Nephron progenitor cell (in vitro differentiated cells): ENCODE data around the gene ABCF3.

Experiments
- DNase-seq: peaks from one replicate; pipeline ENCODE4 v3.0.0; 2021
- H3K27ac Mint-ChIP-seq: 2 replicates; pipeline ENCODE4 v1.8.0; 2021; ENCODE audit warnings: mild to moderate bottlenecking, moderate library complexity, mixed read lengths
- H3K27me3 Mint-ChIP-seq: 2 replicates; pipeline ENCODE4 v1.8.0; 2021; ENCODE audit warnings: mild to moderate bottlenecking, low read depth, mixed read lengths; ENCODE audit not compliant: poor library complexity
- H3K36me3 Mint-ChIP-seq: 2 replicates; pipeline ENCODE4 v1.8.0; 2021; ENCODE audit warnings: low read depth, mixed read lengths
- H3K4me1 Mint-ChIP-seq: 2 replicates; pipeline ENCODE4 v1.8.0; 2021; ENCODE audit warnings: mixed read lengths
- H3K4me3 Mint-ChIP-seq: 2 replicates; pipeline ENCODE4 v1.8.0; 2021; ENCODE audit warnings: mild to moderate bottlenecking, moderate library complexity, mixed read lengths
- H3K9me3 Mint-ChIP-seq: 2 replicates; pipeline ENCODE4 v1.8.0; 2021; ENCODE audit warnings: mild to moderate bottlenecking, moderate library complexity, mixed read lengths
- TF ChIP-seq, protein P1 (sequence below): fragments of 200-600 bp; sonication (generic); IDR thresholded peaks from 2 replicates; pipeline ENCODE4 v1.5.0; 2021; ENCODE audit warnings: antibody characterized with exemption

The ABCF3 gene

DNA sequence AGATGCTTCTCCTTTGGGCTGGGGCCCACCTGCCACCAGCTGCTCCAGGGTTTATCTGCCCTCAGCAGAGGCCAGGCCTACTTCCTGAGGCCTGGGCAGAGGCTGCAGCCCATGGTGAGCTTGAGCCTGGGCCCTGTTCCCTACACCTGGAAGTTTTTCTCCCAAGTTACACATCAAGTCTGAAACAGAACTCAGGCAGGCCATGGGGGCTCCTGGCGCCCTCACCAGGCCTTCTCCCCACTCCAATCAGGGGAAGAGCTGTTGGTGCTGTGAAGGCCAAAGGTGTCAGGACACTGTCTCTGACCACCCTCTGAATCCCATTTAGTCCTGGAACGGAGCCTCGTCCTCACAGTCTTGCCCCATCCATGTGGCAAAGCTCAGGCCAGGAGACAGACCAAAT, 50.6 kb downstream of the ABCF3 start:
- H3K4me1 Mint-ChIP-seq = no peaks in the 10 kb centered on the region
- H3K27me3 Mint-ChIP-seq = peaks cover 51% of the 10 kb centered on the region
- no peak for DNase-seq

DNA sequence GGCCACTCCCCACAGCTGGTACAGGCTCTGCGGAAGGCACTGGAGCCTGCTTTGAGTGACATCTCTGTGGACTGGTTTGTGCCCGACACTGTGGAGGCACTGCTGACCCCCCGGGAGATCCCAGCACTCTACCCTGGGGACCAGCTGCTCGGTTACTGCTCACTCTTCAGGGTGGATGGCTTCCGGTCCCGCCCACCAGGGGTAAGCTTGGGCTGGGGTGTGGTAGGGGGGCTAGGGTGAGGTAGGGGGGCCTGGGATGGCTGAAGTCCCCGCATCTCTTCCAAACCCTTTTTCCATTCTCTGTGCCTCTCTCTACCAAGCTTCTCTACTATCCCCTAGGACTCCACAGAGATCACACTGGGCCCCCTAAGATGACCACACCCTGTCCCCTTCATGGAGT, 51.2 kb downstream of the ABCF3 start:
- no peak overlapping the region for H3K27ac Mint-ChIP-seq
- no peak overlapping the region for H3K4me3 Mint-ChIP-seq

More for the DNA sequence above, 50.6 kb downstream of the ABCF3 start:
- Mint-ChIP-seq H3K9me3 (no peaks in the 10 kb centered on the region), H3K27ac (no peak overlapping the region), H3K36me3 (no peaks in the 10 kb centered on the region), H3K4me3 (no peak overlapping the region)
- TF ChIP-seq, protein P1, sequence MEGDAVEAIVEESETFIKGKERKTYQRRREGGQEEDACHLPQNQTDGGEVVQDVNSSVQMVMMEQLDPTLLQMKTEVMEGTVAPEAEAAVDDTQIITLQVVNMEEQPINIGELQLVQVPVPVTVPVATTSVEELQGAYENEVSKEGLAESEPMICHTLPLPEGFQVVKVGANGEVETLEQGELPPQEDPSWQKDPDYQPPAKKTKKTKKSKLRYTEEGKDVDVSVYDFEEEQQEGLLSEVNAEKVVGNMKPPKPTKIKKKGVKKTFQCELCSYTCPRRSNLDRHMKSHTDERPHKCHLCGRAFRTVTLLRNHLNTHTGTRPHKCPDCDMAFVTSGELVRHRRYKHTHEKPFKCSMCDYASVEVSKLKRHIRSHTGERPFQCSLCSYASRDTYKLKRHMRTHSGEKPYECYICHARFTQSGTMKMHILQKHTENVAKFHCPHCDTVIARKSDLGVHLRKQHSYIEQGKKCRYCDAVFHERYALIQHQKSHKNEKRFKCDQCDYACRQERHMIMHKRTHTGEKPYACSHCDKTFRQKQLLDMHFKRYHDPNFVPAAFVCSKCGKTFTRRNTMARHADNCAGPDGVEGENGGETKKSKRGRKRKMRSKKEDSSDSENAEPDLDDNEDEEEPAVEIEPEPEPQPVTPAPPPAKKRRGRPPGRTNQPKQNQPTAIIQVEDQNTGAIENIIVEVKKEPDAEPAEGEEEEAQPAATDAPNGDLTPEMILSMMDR = no peak

DNA sequence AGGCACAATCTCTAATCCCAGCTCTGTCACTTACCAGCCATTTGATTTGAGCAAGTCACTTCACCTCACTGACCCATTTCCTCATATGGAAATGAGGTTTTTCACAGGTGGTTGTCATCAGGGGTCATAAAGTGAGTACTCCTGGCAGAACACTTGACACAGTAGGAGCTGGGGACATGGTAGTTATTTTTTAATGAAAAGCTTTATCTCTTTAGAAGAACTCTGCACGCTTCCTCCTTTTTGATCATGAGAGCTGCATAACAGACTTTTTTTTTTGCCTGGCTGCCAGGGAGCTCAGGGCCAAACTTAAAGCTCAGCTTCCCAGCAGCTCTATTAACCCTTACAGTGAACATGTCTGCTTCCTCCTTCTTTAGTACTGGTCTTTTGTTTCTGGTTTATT, 51.8 kb downstream of the ABCF3 start:
- Mint-ChIP-seq H3K4me3 (no peak overlapping the region), H3K9me3 (no peaks in the 10 kb centered on the region), H3K36me3 (peaks cover 7% of the 10 kb centered on the region), H3K27ac (no peak overlapping the region), H3K27me3 (peaks cover 41% of the 10 kb centered on the region), H3K4me1 (no peaks in the 10 kb centered on the region)
- TF ChIP-seq, protein P1 = no peak
- no peak for DNase-seq

More for the DNA sequence above, 51.2 kb downstream of the ABCF3 start:
- H3K9me3 Mint-ChIP-seq = no peaks in the 10 kb centered on the region
- H3K36me3 Mint-ChIP-seq = peaks cover under 1% of the 10 kb centered on the region
- no peak for DNase-seq
- peaks cover 45% of the 10 kb centered on the region for H3K27me3 Mint-ChIP-seq
- TF ChIP-seq, protein P1 = no peak
- no peaks in the 10 kb centered on the region for H3K4me1 Mint-ChIP-seq

DNA sequence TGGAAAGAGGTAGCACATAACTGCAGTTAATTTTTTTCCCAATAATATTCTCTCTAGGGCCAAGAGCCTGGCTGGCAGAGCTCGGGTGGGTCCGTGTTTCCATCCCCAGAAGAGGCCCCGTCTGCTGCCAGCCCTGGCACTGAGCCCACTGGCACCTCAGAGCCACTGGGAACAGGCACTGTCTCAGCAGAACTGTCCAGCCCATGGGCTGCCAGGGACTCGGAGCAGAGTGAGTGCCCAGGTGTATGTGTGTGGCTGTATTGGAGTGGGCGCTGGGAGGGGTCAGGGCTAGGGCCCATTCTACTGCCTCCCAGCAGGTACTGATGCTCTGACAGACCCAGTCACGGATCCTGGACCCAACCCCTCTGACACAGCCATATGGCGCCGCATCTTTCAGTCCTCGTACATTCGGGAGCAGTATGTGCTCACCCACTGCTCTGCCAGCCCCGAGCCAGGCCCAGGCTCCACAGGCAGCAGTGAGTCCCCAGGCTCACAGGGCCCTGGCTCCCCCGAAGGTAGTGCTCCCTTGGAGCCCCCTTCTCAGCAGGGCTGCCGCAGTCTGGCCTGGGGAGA, 52.3 kb downstream of the ABCF3 start:
- DNase-seq = no peak
- TF ChIP-seq, protein P1 = no peak
- no peaks in the 10 kb centered on the region for H3K9me3 Mint-ChIP-seq
- peaks cover 37% of the 10 kb centered on the region for H3K27me3 Mint-ChIP-seq
- no peaks in the 10 kb centered on the region for H3K4me1 Mint-ChIP-seq
- no peak overlapping the region for H3K4me3 Mint-ChIP-seq
- H3K36me3 Mint-ChIP-seq = peaks cover 10% of the 10 kb centered on the region
- no peak overlapping the region for H3K27ac Mint-ChIP-seq

DNA sequence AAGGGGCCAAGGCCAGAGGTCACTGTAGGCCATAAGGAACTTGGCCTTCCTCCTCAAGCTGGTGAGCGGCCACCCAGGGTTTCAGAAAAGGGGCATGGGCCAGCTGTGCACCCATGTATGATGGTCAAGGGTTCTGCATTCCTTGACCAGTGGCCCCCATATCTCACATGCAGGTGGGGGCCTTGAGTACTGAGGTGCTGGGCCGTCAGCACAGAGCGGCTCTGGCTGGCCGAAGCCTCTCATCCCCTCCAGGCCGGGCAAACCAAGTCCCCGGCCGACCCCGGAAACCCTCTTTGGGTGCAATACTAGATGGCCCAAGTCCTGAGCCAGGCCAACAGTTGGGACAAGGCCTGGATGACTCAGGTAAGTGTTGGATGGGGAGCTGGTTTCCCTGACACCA, 53.2 kb downstream of the ABCF3 start:
- TF ChIP-seq, protein P1 = no peak
- Mint-ChIP-seq H3K27me3 (peaks cover 28% of the 10 kb centered on the region), H3K27ac (no peak overlapping the region), H3K4me1 (no peaks in the 10 kb centered on the region), H3K4me3 (no peak overlapping the region), H3K9me3 (no peaks in the 10 kb centered on the region), H3K36me3 (peaks cover 11% of the 10 kb centered on the region)
- no peak for DNase-seq

DNA sequence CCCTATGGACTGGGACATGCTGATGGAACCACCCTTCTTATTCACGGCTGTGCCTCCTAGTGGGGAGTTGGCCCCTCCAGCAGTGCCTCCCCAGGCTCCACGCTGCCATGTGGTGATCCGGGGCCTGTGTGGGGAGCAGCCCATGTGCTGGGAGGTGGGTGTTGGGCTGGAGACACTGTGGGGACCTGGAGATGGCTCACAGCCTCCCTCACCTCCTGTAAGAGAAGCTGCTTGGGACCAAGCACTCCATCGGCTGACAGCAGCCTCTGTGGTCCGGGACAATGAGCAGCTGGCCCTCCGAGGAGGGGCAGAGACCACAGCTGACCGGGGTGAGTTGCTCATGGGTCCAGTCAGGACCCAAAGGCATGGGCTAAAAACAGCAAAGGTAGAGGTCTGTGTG, 53.7 kb downstream of the ABCF3 start:
- no peak overlapping the region for H3K4me3 Mint-ChIP-seq
- H3K27me3 Mint-ChIP-seq = peaks cover 23% of the 10 kb centered on the region
- TF ChIP-seq, protein P1 = no peak

More for the DNA sequence above, 53.7 kb downstream of the ABCF3 start:
- H3K27ac Mint-ChIP-seq = no peak overlapping the region
- H3K4me1 Mint-ChIP-seq = no peaks in the 10 kb centered on the region
- no peak for DNase-seq
- H3K36me3 Mint-ChIP-seq = peaks cover 16% of the 10 kb centered on the region
- no peaks in the 10 kb centered on the region for H3K9me3 Mint-ChIP-seq
